AG04450 (cell line): Measurements from ENCODE around the gene SAMSN1. TPM values are rescaled to one million over a fixed set of nuclear protein-coding genes. Genes with fewer than 3 reads are reported as not detected.

ENCODE experiments used
- CTCF ChIA-PET: fragments of 300-600, 350-600 bp; formaldehyde crosslinking; extraction: SDS; loops from one replicate; lab custom pipeline; 2022; ENCODE audit warnings: antibody characterized with exemption, inconsistent platforms; lab: Charles Lee
- POLR2A ChIA-PET: fragments of 350-600 bp; formaldehyde crosslinking; extraction: SDS; loops from one replicate; lab custom pipeline; 2021; ENCODE audit warnings: antibody characterized with exemption, inconsistent platforms; lab: Yijun Ruan, JAX
- DNase-seq: peaks from one replicate; pipeline ENCODE4 v3.0.0-alpha.2; 2011; ENCODE audit warnings: low read depth, low spot score
- H3K27ac ChIP-seq: one replicate; pipeline ENCODE4 v1.5.1; 2012; ENCODE audit warnings: low read depth, low read length, control low read depth
- H3K27me3 ChIP-seq: one replicate; pipeline ENCODE4 v1.6.0; 2012; ENCODE audit warnings: low read length; ENCODE audit not compliant: control insufficient read depth, insufficient read depth
- H3K4me3 ChIP-seq: 2 replicates; pipeline ENCODE4 v1.5.1; 2011; ENCODE audit warnings: mild to moderate bottlenecking, low read depth, low read length, control low read depth
- H3K9me3 ChIP-seq: 2 replicates; pipeline ENCODE4 v1.5.1; 2012; ENCODE audit warnings: low read length; ENCODE audit not compliant: control insufficient read depth, insufficient read depth
- CTCF ChIP-seq: IDR thresholded peaks from 2 replicates; pipeline ENCODE4 v1.5.1; 2011; ENCODE audit warnings: low read depth, low read length, control low read depth, inconsistent platforms
- polyA minus RNA-seq: library from RNA; depleted of rRNA, polyadenylated mRNA; stranded (reverse); fragments of >200 nt; gene quantifications from 2 replicates; pipeline ENCODE4 v1.2.3, GENCODE V29; 2011; rRNA and poly(A)+ RNA removed
- polyA plus RNA-seq: library from polyadenylated mRNA; depleted of rRNA; stranded (reverse); fragments of >200 nt; gene quantifications from 2 replicates; pipeline ENCODE4 v1.2.3, GENCODE V29; 2011; rRNA removed

Gene SAMSN1
- polyA plus RNA-seq (not detected in 2 replicates), polyA minus RNA-seq (not detected in 2 replicates)

- no peak for TF ChIP-seq CTCF
- Histone ChIP-seq H3K9me3 (peaks cover 5% of the 10 kb centered on the region; the same call in 1 of the 2 replicates), H3K4me3 (no peak within 1 kb of the TSS), H3K27ac (no peak within 1 kb of the TSS), H3K27me3 (no peaks in the 10 kb centered on the region)
- POLR2A ChIA-PET: no interaction called here
- no peak for DNase-seq
- CTCF ChIA-PET: no interaction called here
These were observed at the start of gene SAMSN1 for GRCh38 chr21:14545906-14546480. SAMSN1 (minus strand) TSS chr21:14546315; CDS start chr21:14546261, 54 bp downstream.

GRCh38 chr21:14595449-14595848, 49.3 kb upstream of the SAMSN1 start:
- POLR2A ChIA-PET: no interaction called here
- no peak for TF ChIP-seq CTCF

GRCh38 chr21:14594967-14595366, 48.9 kb upstream of the SAMSN1 start:
- Histone ChIP-seq H3K27ac (no peak overlapping the region), H3K4me3 (no peak overlapping the region), H3K27me3 (no peaks in the 10 kb centered on the region), H3K9me3 (peaks cover 6% of the 10 kb centered on the region; the same call in 1 of the 2 replicates)
- no peak for DNase-seq
- CTCF ChIA-PET: no interaction called here
- no peak for TF ChIP-seq CTCF
- POLR2A ChIA-PET: no interaction called here

More at GRCh38 chr21:14595449-14595848, 49.3 kb upstream of the SAMSN1 start:
- no peak for DNase-seq
- no peaks in the 10 kb centered on the region for H3K27me3 ChIP-seq
- CTCF ChIA-PET: no interaction called here
- H3K27ac ChIP-seq: no peak overlapping the region
- peaks cover 3% of the 10 kb centered on the region; the same call in 1 of the 2 replicates for H3K9me3 ChIP-seq
- H3K4me3 ChIP-seq: no peak overlapping the region

- CTCF ChIA-PET: no interaction called here
- no peak for DNase-seq
- POLR2A ChIA-PET: no interaction called here
- H3K9me3 ChIP-seq: peaks cover 6% of the 10 kb centered on the region; the same call in 1 of the 2 replicates
- no peak overlapping the region for H3K4me3 ChIP-seq
- no peak overlapping the region for H3K27ac ChIP-seq
- TF ChIP-seq CTCF: no peak
- H3K27me3 ChIP-seq: no peaks in the 10 kb centered on the region
These were observed 47.1 kb upstream of the SAMSN1 start for GRCh38 chr21:14593230-14593629.

GRCh38 chr21:14592296-14593000, 46.3 kb upstream of the SAMSN1 start:
- CTCF ChIA-PET: no interaction called here
- Histone ChIP-seq H3K9me3 (peaks cover 3% of the 10 kb centered on the region; the same call in 1 of the 2 replicates), H3K27me3 (no peaks in the 10 kb centered on the region), H3K4me3 (no peak overlapping the region), H3K27ac (no peak overlapping the region)
- DNase-seq: no peak
- POLR2A ChIA-PET: no interaction called here
- TF ChIP-seq CTCF: no peak
